COLO668 (cell line): ENCODE measurements around the gene FRMPD4.
"Not testable (repeated sequence)": the region's sequence is repeated elsewhere in the genome, so short reads cannot be mapped to it uniquely, and the experiment has no call there.

Experiments
- DNase-seq: peaks from one replicate; lab custom pipeline; 2025; ENCODE audit not compliant: unreplicated experiment; lab: John Stamatoyannopoulos, UW

FRMPD4 gene

GRCh38 chrX:12138361-12139313, at the start of gene FRMPD4:
Gene FRMPD4 (plus strand): TSS chrX:12138473. CDS start chrX:12138972, 499 bp downstream.
- DNase-seq, result peak; percentile 17

- DNase-seq, result no peak
Observed at GRCh38 chrX:12089740-12090139, 48.5 kb upstream of the FRMPD4 start.

- no peak for DNase-seq
Observed at GRCh38 chrX:12113321-12113720, 25.0 kb upstream of the FRMPD4 start.

- peak; percentile 4 for DNase-seq
Observed at GRCh38 chrX:12115377-12115776, 22.9 kb upstream of the FRMPD4 start.

GRCh38 chrX:12118134-12118533, 20.1 kb upstream of the FRMPD4 start:
- no peak for DNase-seq

- no peak for DNase-seq
Observed at GRCh38 chrX:12128017-12128416, 10.3 kb upstream of the FRMPD4 start.

- DNase-seq, result peak; percentile 17
Observed at GRCh38 chrX:12137951-12138360, 317 bp upstream of the FRMPD4 start.

- DNase-seq, result peak; percentile 11
Observed at GRCh38 chrX:12139934-12140611, 1.8 kb downstream of the FRMPD4 start.

GRCh38 chrX:12141511-12141910, 3.2 kb downstream of the FRMPD4 start:
- no peak for DNase-seq

- no peak for DNase-seq
Observed at GRCh38 chrX:12142661-12143060, 4.4 kb downstream of the FRMPD4 start.

- no peak for DNase-seq
Observed at GRCh38 chrX:12145402-12145801, 7.1 kb downstream of the FRMPD4 start.

GRCh38 chrX:12149670-12150407, 11.6 kb downstream of the FRMPD4 start:
- DNase-seq, result no peak

- no peak for DNase-seq
Observed at GRCh38 chrX:12153317-12153716, 15.0 kb downstream of the FRMPD4 start.

GRCh38 chrX:12153741-12154140, 15.5 kb downstream of the FRMPD4 start:
- DNase-seq, result no peak

GRCh38 chrX:12159799-12160198, 21.5 kb downstream of the FRMPD4 start:
- no peak for DNase-seq

GRCh38 chrX:12162420-12162819, 24.1 kb downstream of the FRMPD4 start:
- no peak for DNase-seq

GRCh38 chrX:12164180-12164579, 25.9 kb downstream of the FRMPD4 start:
- DNase-seq, result not testable (repeated sequence)

- DNase-seq, result no peak
Observed at GRCh38 chrX:12170755-12171154, 32.5 kb downstream of the FRMPD4 start.

GRCh38 chrX:12174358-12174757, 36.1 kb downstream of the FRMPD4 start:
- no peak for DNase-seq

- DNase-seq, result no peak
Observed at GRCh38 chrX:12197030-12197429, 58.8 kb downstream of the FRMPD4 start.

GRCh38 chrX:12206413-12206812, 68.1 kb downstream of the FRMPD4 start:
- DNase-seq, result no peak
